ENCODE measurements around the gene MSI2. TPM values are rescaled to one million over a fixed set of nuclear protein-coding genes. Genes with fewer than 3 reads are reported as not detected.

The MSI2 gene
- total RNA-seq, 4 donors from 2014 or later, result 60.7 to 101 (median 70.9) TPM

DNA sequence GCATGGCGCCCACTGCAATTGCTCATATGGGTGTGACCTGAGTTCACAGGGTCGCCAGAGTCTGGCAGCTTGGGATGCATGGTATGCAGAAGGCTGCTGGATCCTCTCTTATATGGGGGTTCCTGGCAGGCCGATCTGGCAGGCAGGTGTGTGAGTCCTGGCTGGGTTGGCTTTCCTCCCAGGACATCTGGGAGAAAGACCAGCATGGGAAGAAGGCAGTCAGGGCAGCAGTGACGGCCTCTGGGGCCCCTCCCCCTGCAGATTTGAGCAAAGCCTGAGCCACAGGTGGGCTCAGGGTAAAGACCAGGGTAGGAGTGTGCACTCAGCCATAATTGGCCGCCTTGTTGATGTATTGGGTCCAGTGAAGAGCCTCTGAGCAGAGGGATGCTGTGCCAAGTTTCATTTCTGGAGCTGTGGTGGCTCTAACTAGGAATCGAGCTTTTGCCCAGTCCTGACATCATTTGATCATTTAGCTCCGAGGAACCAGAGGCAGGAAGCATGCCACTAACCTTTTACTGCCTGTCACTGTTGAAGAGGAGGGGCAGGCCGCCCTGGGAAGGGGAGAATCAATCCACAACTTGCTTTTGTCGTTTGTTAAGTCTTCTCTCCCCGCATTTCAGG is 314.5 kb downstream of the MSI2 start:
- TF ChIP-seq, protein P1, sequence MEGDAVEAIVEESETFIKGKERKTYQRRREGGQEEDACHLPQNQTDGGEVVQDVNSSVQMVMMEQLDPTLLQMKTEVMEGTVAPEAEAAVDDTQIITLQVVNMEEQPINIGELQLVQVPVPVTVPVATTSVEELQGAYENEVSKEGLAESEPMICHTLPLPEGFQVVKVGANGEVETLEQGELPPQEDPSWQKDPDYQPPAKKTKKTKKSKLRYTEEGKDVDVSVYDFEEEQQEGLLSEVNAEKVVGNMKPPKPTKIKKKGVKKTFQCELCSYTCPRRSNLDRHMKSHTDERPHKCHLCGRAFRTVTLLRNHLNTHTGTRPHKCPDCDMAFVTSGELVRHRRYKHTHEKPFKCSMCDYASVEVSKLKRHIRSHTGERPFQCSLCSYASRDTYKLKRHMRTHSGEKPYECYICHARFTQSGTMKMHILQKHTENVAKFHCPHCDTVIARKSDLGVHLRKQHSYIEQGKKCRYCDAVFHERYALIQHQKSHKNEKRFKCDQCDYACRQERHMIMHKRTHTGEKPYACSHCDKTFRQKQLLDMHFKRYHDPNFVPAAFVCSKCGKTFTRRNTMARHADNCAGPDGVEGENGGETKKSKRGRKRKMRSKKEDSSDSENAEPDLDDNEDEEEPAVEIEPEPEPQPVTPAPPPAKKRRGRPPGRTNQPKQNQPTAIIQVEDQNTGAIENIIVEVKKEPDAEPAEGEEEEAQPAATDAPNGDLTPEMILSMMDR (IDR thresholded peaks at IDR 0.05), result no peak
- TF ChIP-seq POLR2A (IDR thresholded peaks at IDR 0.05), result no peak
- Histone ChIP-seq H3K9me3 (no peaks in the 10 kb centered on the region), H3K4me1 (peaks cover 9 to 28% of the 10 kb centered on the region in 2 donors), H3K27me3 (no peaks in the 10 kb centered on the region), H3K36me3 (no peaks in the 10 kb centered on the region), H3K4me3 (replicated peaks in 1 of 3) (no peak overlapping the region), H3K27ac (peak overlapping the region; percentile 10 to 65 (median 41))
- intact Hi-C loops (cut with DNase I), result no loop called here
- peak; percentile 62 to 67 for DNase-seq
- 27 to 37% methylated on average over 7 to 10 of the region's 10 CpGs for WGBS, 2 donors

DNA sequence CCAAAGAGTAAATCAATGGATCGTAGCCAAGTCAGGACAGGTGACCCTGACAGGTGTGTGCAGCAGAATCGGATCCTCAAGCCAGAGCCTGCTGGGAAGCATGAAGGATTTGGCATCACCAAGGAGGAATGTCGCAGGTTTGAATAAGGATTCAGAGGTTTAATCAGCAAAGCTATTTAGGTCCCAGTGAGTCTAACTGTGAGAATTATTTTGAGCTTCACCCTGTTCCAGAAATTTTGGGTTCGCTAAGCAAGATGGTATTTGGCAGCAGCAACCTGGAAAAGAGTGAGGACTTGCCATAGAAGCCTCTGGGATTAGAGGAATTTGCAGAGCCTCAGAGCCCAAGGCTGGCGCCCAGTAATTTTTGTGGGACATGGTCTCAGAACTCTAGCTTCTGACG is 315.7 kb downstream of the MSI2 start:
- intact Hi-C loops (cut with DNase I), result no loop called here
- Histone ChIP-seq H3K27me3 (no peaks in the 10 kb centered on the region), H3K27ac (peak overlapping the region in 1 of 3 donors; percentile 65), H3K4me3 (replicated peaks in 1 of 3) (no peak overlapping the region), H3K36me3 (no peaks in the 10 kb centered on the region), H3K4me1 (peaks cover 9 to 29% of the 10 kb centered on the region in 2 donors), H3K9me3 (no peaks in the 10 kb centered on the region)
- no peak for TF ChIP-seq POLR2A (IDR thresholded peaks at IDR 0.05)
- 85 to 88% methylated on average over 6 of the region's 6 CpGs for WGBS, 2 donors
- no peak for DNase-seq

DNA sequence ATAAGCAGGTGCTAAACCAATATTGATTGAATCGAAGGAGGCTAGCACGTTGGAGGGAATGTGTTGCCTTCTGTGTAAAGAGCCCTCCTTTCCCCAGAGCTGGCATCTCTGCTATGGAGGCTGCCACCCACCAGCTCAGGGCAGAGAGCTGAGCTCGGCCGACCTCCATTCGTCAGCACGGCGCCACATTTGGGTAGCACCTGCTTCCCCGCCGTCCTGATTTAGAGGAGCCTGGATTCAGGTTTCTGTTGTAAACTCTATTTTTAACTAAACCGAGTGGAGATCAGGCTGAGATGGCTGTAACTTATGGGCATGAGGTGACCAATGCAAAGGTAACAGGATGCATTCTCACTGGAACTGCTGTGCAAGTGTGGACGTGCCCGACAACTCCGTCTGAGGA is 316.3 kb downstream of the MSI2 start:
- peaks cover 9 to 34% of the 10 kb centered on the region in 2 donors for H3K4me1 ChIP-seq
- no peaks in the 10 kb centered on the region for H3K27me3 ChIP-seq
- H3K27ac ChIP-seq, result no peak overlapping the region
- no peaks in the 10 kb centered on the region for H3K9me3 ChIP-seq
- DNase-seq, result no peak
- H3K4me3 ChIP-seq (replicated peaks in 1 of 3), result no peak overlapping the region
- TF ChIP-seq POLR2A (IDR thresholded peaks at IDR 0.05), result no peak
- TF ChIP-seq, protein P1 (IDR thresholded peaks at IDR 0.05), result no peak
- no peaks in the 10 kb centered on the region for H3K36me3 ChIP-seq
- WGBS, 2 donors, result 97 to 98% methylated on average over 13 of the region's 13 CpGs
- intact Hi-C loops (cut with DNase I), result no loop called here

DNA sequence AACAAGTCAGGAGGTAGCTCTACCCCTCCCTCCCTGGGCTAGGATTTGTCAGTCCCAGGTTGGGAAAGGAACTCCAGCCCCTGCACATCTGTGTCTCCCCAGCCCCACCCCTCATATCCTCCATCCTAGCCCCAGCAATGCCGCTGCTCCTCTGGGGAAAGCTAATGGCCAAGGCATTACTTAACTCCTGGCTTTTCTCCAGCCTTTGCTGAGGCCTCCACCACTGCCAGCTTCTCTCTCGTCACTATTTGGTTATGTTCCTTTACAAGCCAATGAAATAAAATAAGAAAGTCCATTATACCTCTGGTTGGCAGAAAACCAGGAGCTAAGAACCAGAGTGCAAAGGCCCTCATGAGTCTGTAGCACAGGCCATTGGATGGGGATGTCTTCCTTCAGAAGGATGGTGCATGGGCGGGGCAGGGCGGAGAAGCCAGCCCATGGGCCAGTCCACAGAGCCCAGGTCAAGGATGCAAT is 317.8 kb downstream of the MSI2 start:
- H3K27ac ChIP-seq, result no peak overlapping the region
- DNase-seq, result no peak
- H3K9me3 ChIP-seq, result no peaks in the 10 kb centered on the region
- intact Hi-C loops (cut with DNase I), result no loop called here
- no peaks in the 10 kb centered on the region for H3K36me3 ChIP-seq
- no peak overlapping the region for H3K4me3 ChIP-seq (replicated peaks in 1 of 3)
- no peaks in the 10 kb centered on the region for H3K27me3 ChIP-seq
- TF ChIP-seq, protein P1 (IDR thresholded peaks at IDR 0.05), result no peak
- TF ChIP-seq POLR2A (IDR thresholded peaks at IDR 0.05), result no peak
- WGBS, 2 donors, result 60 to 65% methylated on average over 4 of the region's 4 CpGs
- peaks cover 15 to 38% of the 10 kb centered on the region in 2 donors for H3K4me1 ChIP-seq

DNA sequence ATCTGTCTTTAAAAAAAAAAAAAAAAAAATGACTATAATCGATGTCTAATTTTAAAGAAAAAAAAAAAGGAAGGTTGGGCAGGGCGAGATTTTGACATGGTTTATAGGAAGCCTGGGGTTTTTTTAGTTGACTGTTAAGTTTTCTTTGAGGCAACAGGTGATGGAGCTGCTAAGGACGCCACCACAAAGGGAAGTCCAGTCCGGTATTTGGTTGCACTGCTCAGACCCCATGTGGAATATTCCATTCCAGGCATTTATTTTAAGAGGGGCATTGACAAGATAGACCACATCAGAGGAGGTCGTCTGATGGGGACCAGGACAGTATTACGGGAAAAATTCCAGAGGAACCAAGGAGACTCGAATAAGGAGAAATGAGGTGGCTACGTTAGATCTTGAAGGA is 320.4 kb downstream of the MSI2 start:
- TF ChIP-seq, protein P1 (IDR thresholded peaks at IDR 0.05), result no peak
- TF ChIP-seq POLR2A (IDR thresholded peaks at IDR 0.05), result no peak
- peaks cover 7 to 25% of the 10 kb centered on the region in 2 donors for H3K4me1 ChIP-seq
- intact Hi-C loops (cut with DNase I), result no loop called here
- no peaks in the 10 kb centered on the region for H3K27me3 ChIP-seq
- WGBS, 2 donors, result 92 to 95% methylated on average over 8 of the region's 8 CpGs
- H3K36me3 ChIP-seq, result no peaks in the 10 kb centered on the region
- DNase-seq, result no peak
- peak overlapping the region in 1 of 3 donors; percentile 70 for H3K27ac ChIP-seq
- H3K9me3 ChIP-seq, result no peaks in the 10 kb centered on the region
- H3K4me3 ChIP-seq (replicated peaks in 1 of 3), result no peak overlapping the region

Measured in thyroid gland (tissue), 4 donors.